GM19324 (cell line): Measurements from ENCODE around the gene IGFL3.
"Not testable (repeated sequence)": the region's sequence is repeated elsewhere in the genome, so short reads cannot be mapped to it uniquely, and the experiment has no call there.

Experiments used
- ATAC-seq: cut with Tn5 transposase; IDR thresholded peaks from one replicate; pipeline ENCODE4 v1.9.1; 2021; ENCODE audit warnings: mild to moderate bottlenecking, moderate library complexity; ENCODE audit not compliant: unreplicated experiment, low FRiP score

IGFL3 gene

DNA sequence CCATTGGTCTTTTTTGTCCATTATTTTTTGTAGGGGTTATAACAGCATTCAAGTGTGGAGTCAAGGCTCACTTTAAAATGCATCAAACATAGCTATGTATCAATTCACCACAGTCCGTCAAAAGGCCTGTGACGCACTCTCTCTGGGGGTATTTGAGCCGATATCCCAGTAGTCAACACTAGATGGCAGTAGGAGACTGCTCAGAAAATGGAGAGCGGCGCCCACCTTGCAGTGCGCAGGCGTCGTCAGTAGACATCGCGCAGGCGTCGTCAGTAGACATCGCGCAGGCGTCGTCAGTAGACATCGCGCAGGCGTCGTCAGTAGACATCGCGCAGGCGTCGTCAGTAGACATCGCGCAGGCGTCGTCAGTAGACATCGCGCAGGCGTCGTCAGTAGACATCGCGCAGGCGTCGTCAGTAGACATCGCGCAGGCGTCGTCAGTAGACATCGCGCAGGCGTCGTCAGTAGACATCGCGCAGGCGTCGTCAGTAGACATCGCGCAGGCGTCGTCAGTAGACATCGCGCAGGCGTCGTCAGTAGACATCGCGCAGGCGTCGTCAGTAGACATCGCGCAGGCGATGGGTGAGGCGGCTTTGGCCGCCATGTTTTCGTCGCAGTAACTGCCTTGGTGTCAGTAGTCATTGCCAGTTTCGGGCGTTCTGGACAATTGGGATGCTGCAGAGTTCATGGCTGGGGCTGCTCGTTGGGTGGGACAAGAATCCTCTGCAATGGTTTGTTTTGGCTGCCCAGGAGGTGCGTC lies 45.7 kb downstream of the IGFL3 start:
- not testable (repeated sequence) for ATAC-seq

DNA sequence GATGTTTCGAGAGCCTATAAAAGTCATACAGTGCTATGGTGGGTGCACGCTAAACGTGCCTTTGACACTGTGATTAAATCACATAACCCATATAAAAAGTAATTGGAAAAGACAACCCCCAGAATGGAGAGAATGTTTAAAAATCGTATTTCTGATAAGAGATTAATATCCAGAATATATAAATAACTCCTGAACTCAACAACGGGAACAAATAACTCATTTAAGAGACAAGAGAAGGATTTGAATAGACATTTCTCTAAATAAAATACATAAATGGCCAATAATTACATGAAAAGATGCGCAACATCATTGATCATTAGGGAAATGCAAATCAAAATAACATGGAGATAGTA lies 46.7 kb downstream of the IGFL3 start:
- no peak for ATAC-seq

DNA sequence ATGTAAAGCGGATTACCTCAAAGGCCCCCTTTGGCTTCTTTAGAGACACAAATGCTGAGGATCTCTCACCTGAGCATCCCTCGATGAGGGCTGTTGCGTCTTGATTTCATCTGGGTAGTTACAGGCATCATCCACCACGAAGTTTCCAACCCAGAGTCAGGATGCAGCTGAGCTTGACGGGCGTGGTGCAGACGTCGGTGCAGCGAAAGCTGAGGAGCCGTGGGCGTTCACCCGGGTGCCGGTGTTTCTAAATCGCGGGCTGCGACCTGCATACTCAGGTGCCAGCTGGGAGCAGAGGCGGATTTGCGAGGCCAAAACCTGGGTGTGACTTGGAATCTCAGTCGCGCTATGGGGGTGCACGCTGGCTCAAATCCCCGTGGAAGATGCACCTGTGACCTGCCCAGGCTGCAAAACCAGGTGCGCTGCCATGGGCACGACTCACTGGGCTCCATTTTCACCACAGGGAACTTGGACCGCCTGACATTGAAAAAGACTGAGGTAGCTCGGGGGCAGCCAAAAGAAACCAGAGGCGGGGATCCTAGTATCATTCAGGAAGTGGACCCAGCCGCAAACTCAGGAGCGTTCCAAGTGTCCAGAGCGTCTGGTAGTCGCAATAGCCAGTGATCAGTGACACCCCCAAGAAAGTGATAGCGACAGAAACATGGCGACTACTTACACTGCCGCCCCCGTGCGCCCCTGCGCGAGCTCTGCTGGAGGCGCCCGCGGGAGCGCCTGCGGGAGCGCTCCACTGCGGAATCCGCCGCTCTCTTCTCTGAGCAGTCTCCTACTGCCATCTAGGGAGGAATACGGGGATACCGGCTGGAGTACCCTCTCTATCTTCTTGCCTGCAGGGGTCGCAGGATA lies 47.3 kb downstream of the IGFL3 start:
- no peak for ATAC-seq

DNA sequence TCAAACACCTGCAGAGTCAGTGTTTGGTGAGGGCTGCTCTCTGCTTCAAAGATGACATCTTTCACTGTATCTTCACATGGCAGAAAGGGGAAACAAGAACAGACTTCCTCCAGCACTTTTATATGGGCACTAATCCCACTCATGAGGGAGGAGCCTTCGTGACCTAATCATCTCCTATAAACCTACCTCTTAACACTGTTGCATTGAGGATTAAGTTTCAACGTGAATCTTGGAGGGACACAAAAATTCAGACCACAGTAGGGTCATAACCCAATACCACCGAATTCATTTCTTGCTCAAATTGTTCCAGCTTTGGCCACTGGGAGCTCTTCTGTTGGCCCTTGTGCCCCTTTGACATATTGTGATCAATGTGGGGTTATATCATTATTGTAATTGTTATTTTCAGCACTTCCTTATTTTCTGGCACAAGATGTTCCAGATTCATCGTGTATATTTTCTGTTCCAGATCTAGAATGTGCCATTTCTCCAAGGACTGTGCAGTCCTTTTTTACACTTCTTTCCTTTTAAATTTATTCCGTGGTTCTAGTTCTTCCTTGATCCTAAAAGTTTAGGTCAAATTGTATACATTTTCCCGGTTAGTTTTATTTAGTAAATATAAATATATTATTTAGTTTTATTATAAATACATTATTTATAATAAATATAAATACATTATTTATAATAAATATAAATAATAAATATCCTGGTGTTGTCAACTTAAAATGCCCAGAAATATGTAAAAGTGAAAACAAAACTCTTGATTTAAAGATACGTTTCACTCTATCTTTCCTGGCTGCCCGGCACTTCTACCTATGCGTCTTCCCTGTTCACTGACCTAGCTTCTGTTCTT lies 48.2 kb downstream of the IGFL3 start:
- ATAC-seq = no peak

DNA sequence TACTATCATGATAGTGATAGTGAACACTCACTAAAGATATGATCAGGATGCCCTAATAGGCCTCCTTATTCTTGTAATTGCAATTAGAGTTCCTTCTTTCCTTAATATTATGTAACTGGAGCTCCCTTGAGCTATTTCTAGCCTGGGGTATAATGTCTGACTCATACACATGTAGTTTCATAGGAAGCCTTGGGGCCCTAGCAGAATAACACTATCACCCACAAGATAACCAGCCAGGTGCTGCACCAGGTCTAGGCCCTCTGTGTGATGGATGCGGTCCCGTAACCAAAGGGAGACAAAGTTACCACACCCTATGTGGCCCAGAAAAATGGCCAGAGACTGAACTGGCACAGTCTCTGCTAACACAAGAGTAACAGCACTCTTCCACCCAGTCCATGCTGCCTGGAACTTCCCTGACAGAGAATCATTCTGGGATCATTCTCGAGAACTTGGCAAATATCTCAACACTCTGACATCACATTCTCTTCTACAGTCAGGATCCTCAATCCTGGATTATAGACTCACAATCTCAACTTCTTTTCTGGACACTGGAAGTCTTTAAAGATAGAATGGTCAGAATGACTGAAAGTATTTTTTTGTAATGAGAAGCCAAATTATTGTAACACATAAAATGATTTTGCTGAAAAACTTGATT lies 51.1 kb downstream of the IGFL3 start:
- no peak for ATAC-seq
